ENCODE results near the gene TSPAN3.

TSPAN3 gene

GRCh38 chr15:77038312-77039216 is 32.3 kb downstream of the TSPAN3 start:
- no peak for DNase-seq (ENCODE audit: extremely low read depth, low read depth)
- TF ChIP-seq, protein P1, sequence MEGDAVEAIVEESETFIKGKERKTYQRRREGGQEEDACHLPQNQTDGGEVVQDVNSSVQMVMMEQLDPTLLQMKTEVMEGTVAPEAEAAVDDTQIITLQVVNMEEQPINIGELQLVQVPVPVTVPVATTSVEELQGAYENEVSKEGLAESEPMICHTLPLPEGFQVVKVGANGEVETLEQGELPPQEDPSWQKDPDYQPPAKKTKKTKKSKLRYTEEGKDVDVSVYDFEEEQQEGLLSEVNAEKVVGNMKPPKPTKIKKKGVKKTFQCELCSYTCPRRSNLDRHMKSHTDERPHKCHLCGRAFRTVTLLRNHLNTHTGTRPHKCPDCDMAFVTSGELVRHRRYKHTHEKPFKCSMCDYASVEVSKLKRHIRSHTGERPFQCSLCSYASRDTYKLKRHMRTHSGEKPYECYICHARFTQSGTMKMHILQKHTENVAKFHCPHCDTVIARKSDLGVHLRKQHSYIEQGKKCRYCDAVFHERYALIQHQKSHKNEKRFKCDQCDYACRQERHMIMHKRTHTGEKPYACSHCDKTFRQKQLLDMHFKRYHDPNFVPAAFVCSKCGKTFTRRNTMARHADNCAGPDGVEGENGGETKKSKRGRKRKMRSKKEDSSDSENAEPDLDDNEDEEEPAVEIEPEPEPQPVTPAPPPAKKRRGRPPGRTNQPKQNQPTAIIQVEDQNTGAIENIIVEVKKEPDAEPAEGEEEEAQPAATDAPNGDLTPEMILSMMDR (IDR thresholded peaks at IDR 0.05; ENCODE audit: low read depth, low read length), result no peak

- DNase-seq (ENCODE audit: extremely low read depth, low read depth), result no peak
- TF ChIP-seq, protein P1 (IDR thresholded peaks at IDR 0.05; ENCODE audit: low read depth, low read length), result no peak
Measured at GRCh38 chr15:77037388-77038209, 33.3 kb downstream of the TSPAN3 start.

DNA sequence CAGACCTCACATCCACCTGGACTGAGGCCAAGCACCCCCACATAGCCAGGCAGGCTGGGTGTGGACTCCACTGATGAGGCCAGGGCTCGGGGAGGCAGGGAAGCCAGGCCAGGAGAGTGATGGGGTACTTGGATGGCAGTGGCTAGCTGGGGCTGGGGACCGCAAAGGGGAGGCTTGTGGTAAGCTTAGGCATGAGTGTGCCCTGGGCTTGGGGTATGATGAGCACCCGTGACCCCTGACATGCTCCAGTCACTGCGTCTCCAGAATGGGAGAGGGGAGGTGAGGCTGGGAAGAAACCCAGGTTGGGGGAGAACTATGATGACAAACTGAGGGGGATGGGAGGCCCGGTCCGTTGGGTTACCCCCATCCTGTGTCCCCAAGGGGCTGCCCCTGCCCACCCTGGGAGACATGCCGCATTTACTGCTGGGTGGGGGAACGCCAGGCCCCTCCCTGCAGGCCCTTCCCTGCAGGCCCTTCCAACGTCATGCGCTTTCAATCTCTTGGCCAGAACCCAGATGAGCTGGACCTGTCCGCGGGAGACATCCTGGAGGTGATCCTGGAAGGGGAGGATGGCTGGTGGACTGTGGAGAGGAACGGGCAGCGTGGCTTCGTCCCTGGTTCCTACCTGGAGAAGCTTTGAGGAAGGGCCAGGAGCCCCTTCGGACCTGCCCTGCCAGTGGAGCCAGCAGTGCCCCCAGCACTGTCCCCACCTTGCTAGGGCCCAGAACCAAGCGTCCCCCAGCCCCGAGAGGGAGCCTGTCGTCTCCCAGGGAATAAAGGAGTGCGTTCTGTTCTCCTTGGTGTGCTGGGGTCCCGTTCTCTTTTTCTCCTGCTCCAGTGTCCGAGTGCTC is 34.1 kb downstream of the TSPAN3 start:
- no peak for DNase-seq (ENCODE audit: extremely low read depth, low read depth)
- TF ChIP-seq, protein P1 (IDR thresholded peaks at IDR 0.05; ENCODE audit: low read depth, low read length), result no peak

DNA sequence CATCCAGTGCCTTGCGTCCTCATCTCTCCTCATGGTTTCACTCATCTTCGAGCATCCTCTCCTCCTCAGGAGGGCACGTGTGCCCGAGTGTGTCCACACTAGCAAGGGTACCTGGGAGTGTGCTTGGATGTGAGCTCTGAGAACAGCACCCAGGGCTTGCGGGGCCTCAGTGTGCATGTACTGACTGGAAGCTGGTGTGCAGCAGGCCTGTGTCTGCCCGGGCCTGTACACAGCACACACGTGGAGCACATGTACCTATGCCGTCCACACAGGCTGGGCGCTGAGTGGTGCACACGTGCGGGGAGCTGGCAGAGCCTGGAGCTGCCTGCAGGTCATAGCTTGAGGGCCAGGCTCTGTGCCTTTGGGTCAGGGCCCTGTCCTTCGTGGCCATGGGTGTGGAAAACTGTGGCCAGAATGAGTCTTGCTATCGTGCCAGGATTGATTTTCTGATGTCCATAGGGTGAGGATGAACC is 34.9 kb downstream of the TSPAN3 start:
- TF ChIP-seq, protein P1 (IDR thresholded peaks at IDR 0.05; ENCODE audit: low read depth, low read length), result no peak
- no peak for DNase-seq (ENCODE audit: extremely low read depth, low read depth)

DNA sequence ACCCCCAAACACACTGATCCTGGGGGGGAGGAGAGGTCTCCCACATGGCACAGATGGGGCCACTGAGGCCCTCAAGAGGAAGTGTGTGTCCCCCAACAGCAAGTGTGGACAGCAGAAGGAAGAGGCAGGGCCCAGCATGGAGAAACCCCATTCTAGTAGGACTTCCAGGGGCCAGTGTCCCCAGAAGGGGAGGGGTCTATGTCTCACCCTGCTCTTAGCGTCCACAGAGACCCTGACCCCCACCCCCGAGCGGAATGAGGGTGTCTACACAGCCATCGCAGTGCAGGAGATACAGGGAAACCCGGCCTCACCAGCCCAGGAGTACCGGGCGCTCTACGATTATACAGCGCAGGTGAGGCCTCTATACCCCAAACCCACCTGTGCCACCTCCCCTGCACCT is 35.3 kb downstream of the TSPAN3 start:
- no peak for DNase-seq (ENCODE audit: extremely low read depth, low read depth)

DNA sequence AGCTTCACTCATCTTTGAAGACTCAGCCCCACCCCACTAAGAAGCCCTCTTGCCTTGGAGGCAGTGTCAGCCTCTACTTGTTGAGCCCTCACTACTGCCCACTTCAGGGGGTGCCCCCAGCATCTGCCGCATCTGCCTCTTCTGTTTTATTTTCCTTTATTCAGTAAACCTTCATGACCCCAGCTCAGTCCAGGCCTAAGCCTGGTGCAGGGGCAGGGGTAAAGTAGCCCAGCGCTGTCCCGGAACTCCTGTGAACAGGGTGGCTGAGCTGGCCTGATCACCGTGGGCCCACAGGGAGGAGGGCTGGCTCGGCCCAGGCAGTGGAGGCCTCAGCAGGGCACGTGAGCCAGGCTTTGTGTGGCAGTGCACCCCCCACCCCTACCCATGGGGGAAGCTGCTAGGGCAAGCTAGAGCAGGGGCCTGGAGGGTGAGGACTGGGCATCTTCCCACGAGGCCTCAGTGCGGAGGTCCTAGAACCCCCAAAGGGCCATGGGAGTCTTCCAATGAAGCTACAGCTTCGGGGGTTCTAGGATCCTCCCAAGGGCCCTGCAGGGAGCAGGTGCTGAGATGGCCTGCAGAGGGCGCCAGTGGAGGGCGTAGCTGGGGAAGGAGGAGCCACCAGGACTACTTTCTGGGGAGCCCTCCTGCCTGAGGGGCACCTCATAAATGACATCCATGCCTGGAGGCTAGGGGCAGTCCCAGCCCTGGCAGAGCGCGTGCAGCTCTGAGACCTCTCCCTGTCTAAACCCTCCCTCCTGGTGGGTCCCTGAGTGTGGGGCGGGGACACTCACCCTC is 36.0 kb downstream of the TSPAN3 start:
- DNase-seq (ENCODE audit: extremely low read depth, low read depth), result no peak
- TF ChIP-seq, protein P1 (IDR thresholded peaks at IDR 0.05; ENCODE audit: low read depth, low read length), result peak; percentile 76

More for the DNA sequence above, 35.3 kb downstream of the TSPAN3 start:
- TF ChIP-seq, protein P1 (IDR thresholded peaks at IDR 0.05; ENCODE audit: low read depth, low read length), result no peak

Data from AG09319 (cell line).